ENCODE results near the gene AARS1.

GRCh38 chr16:70306880-70307279 lies 17.6 kb upstream of the AARS1 start:
- TF ChIP-seq POLR2A (IDR thresholded peaks at IDR 0.05; ENCODE audit: low read depth, low read length) (no peak), CTCF (IDR thresholded peaks at IDR 0.05; ENCODE audit: extremely low read depth in 1 of 2, insufficient read depth in 1 of 2, low read depth in 1 of 2, low read length in 2 of 2) (no peak)

All from endothelial cell of umbilical vein (primary cell).